T-helper 2 cell treated with Interferon-gamma antibody and Interleukin-4, amounts not matched to agents 5 μg/mL and 100 μg/mL, for 36 hours (primary cell): ENCODE data around the gene SLC4A7.

Experiments used
- DNase-seq: peaks from one replicate; pipeline ENCODE4 v3.0.0; 2021; ENCODE audit warnings: low spot score
- H3K27ac Mint-ChIP-seq: one replicate; pipeline ENCODE4 v1.8.0; 2021; ENCODE audit warnings: mild to moderate bottlenecking, mixed read lengths
- H3K27me3 Mint-ChIP-seq: one replicate; pipeline ENCODE4 v1.8.0; 2021; ENCODE audit warnings: low read depth, mixed read lengths
- H3K36me3 Mint-ChIP-seq: one replicate; pipeline ENCODE4 v1.8.0; 2021; ENCODE audit warnings: low read depth, mixed read lengths
- H3K4me1 Mint-ChIP-seq: one replicate; pipeline ENCODE4 v1.8.0; 2021; ENCODE audit warnings: low read depth, mixed read lengths
- H3K4me3 Mint-ChIP-seq: one replicate; pipeline ENCODE4 v1.8.0; 2022; ENCODE audit warnings: mild to moderate bottlenecking, moderate library complexity, mixed read lengths
- H3K9me3 Mint-ChIP-seq: one replicate; pipeline ENCODE4 v1.8.0; 2021; ENCODE audit warnings: mixed read lengths

SLC4A7 gene

DNA sequence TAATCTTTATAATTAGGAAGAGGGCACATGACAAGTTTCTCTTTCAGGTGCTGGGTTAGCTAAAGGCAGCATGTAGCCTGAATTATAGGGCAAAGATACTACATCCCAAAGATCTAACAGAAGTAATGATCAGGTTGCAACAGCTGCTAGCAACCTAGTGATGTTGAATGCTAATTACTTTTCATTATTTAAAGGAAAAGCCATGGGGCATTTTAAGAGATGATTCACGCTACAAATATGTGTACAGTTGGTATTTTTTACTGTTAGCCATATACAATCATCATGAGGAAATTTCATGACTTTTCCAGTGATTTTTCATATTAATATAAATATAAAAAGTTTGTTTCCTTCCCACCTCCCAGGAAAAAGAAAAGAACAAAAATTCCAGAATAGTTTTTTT lies 158.0 kb downstream of the SLC4A7 start:
- no peak for DNase-seq
- H3K27ac Mint-ChIP-seq: no peak overlapping the region
- H3K4me3 Mint-ChIP-seq: no peak overlapping the region
- peaks cover 7% of the 10 kb centered on the region for H3K4me1 Mint-ChIP-seq
- peaks cover 7% of the 10 kb centered on the region for H3K9me3 Mint-ChIP-seq
- peaks cover 2% of the 10 kb centered on the region for H3K36me3 Mint-ChIP-seq
- no peaks in the 10 kb centered on the region for H3K27me3 Mint-ChIP-seq

DNA sequence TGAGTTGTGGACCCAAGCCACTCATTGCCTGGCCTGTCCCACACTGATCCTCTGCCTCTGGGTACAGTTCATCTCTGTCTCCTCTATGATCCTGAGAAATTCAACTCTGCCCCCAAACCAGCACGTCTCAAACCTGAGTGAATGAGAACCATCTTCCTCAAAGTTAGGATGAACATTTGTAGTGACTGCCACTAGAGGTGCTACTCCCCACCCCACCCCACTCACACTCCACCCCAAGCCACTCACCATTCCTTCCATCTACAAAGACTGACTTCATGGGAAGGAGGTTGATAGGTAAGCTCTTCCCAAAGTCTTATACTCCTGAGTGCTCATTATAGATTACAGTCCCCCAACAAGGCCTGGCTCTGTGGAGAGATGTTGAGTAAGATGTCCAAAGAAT lies 158.8 kb downstream of the SLC4A7 start:
- no peaks in the 10 kb centered on the region for H3K27me3 Mint-ChIP-seq
- H3K4me1 Mint-ChIP-seq: peaks cover 7% of the 10 kb centered on the region
- no peak overlapping the region for H3K4me3 Mint-ChIP-seq
- H3K27ac Mint-ChIP-seq: no peak overlapping the region
- H3K36me3 Mint-ChIP-seq: peaks cover 2% of the 10 kb centered on the region
- no peak for DNase-seq
- H3K9me3 Mint-ChIP-seq: peaks cover 7% of the 10 kb centered on the region

DNA sequence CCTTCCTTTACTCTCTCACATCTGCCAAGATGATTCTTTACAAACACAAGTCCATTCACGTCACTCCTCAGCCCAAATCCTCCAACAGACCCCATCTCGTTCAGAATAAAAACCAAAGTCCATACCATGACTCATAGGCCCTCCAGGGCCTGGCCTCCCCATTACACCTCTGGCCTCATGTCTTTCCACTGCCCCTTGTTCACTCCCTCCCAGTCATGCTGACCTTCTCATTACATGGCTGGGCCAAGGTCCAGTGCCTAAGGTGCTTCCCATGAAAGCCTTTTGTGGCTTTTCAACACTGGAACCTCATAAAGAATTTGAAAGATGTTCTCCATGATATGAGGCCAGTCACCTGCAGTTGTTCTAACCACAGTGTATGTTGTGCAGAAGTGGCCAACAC lies 159.5 kb downstream of the SLC4A7 start:
- no peaks in the 10 kb centered on the region for H3K27me3 Mint-ChIP-seq
- no peak for DNase-seq

DNA sequence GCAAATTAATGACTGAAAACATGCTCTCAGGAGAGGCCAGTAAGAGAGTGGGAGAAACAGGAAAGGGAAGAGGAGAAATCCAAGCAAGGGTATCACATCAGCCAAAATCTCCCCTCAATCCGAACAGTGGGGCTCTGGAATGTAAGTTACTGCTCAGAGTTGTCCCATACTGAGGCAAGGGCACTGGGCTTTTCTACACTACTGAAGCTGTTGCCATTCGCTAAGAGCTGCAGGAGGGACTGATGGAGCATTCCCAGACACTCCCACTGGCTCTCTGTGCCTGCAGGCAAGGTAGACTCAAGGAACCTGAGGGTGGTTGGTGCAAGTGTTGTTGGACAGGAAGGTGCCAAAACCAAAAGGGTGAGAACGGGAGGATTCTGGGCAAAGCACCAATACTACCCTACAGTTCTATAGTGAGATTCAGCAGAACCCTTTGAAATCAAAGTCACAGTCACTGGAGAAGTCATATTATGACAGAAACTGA lies 161.1 kb downstream of the SLC4A7 start:
- Mint-ChIP-seq H3K4me1 (peaks cover 7% of the 10 kb centered on the region), H3K9me3 (peaks cover under 1% of the 10 kb centered on the region), H3K4me3 (no peak overlapping the region), H3K36me3 (no peaks in the 10 kb centered on the region), H3K27me3 (no peaks in the 10 kb centered on the region), H3K27ac (no peak overlapping the region)
- no peak for DNase-seq

More for the DNA sequence above, 159.5 kb downstream of the SLC4A7 start:
- peaks cover 2% of the 10 kb centered on the region for H3K36me3 Mint-ChIP-seq
- H3K9me3 Mint-ChIP-seq: peaks cover 7% of the 10 kb centered on the region
- H3K27ac Mint-ChIP-seq: no peak overlapping the region
- H3K4me1 Mint-ChIP-seq: peaks cover 7% of the 10 kb centered on the region
- no peak overlapping the region for H3K4me3 Mint-ChIP-seq
